H9 (cell line): ENCODE measurements around the gene HSD17B3. TPM values are rescaled to one million over a fixed set of nuclear protein-coding genes. Genes with fewer than 3 reads are reported as not detected.

Experiments used
- DNase-seq: peaks from one replicate; pipeline ENCODE4 v3.0.0-alpha.2; 2017
- H2AFZ ChIP-seq: one replicate; pipeline ENCODE4 v1.6.1; 2013; ENCODE audit warnings: mild to moderate bottlenecking, low read length, control low read depth, moderate library complexity
- H2AK5ac ChIP-seq: 2 replicates; pipeline ENCODE4 v1.6.1; 2013; ENCODE audit warnings: low read length, control low read depth, mixed read lengths; ENCODE audit not compliant: insufficient read length
- H2BK120ac ChIP-seq: one replicate; pipeline ENCODE4 v1.6.1; 2013; ENCODE audit warnings: low read depth, mild to moderate bottlenecking, low read length, control low read depth, inconsistent platforms; ENCODE audit not compliant: poor library complexity, severe bottlenecking
- H2BK12ac ChIP-seq: 2 replicates; pipeline ENCODE4 v1.6.1; 2013; ENCODE audit warnings: low read length, control low read depth, mixed read lengths, low read depth; ENCODE audit not compliant: insufficient read length
- H2BK15ac ChIP-seq: 2 replicates; pipeline ENCODE4 v1.6.1; 2013; ENCODE audit warnings: low read depth, low read length, control low read depth
- H2BK20ac ChIP-seq: one replicate; pipeline ENCODE4 v1.6.1; 2013; ENCODE audit warnings: low read depth, mild to moderate bottlenecking, low read length, control low read depth, inconsistent platforms; ENCODE audit not compliant: poor library complexity, severe bottlenecking
- H2BK5ac ChIP-seq: 2 replicates; pipeline ENCODE4 v1.6.1; 2013; ENCODE audit warnings: low read length, control low read depth, mixed read lengths; ENCODE audit not compliant: insufficient read length
- H3K14ac ChIP-seq: 2 replicates; pipeline ENCODE4 v1.6.1; 2013; ENCODE audit warnings: low read length, control low read depth; ENCODE audit not compliant: insufficient read depth
- H3K18ac ChIP-seq: 2 replicates; pipeline ENCODE4 v1.6.1; 2013; ENCODE audit warnings: low read depth, mild to moderate bottlenecking, mixed read lengths, low read length, control low read depth; ENCODE audit not compliant: insufficient read length
- H3K23ac ChIP-seq: 2 replicates; pipeline ENCODE4 v1.6.1; 2013; ENCODE audit warnings: low read length, control low read depth, mixed read lengths, low read depth; ENCODE audit not compliant: insufficient read length
- H3K23me2 ChIP-seq: 2 replicates; pipeline ENCODE4 v1.6.1; 2013; ENCODE audit warnings: low read depth, mild to moderate bottlenecking, mixed read lengths, low read length, control low read depth; ENCODE audit not compliant: insufficient read length, poor library complexity, severe bottlenecking
- H3K27ac ChIP-seq: 2 replicates; pipeline ENCODE4 v1.5.1; 2013; ENCODE audit warnings: low read length, control low read depth, mixed read lengths, low read depth; ENCODE audit not compliant: insufficient read length
- H3K27me3 ChIP-seq: 2 replicates; pipeline ENCODE4 v1.6.1; 2013; ENCODE audit warnings: low read length, control low read depth, inconsistent platforms; ENCODE audit not compliant: insufficient read depth
- H3K4ac ChIP-seq: 2 replicates; pipeline ENCODE4 v1.6.1; 2013; ENCODE audit warnings: low read depth, mild to moderate bottlenecking, control low read depth, inconsistent platforms, low read length, moderate library complexity
- H3K4me1 ChIP-seq: 2 replicates; pipeline ENCODE4 v1.6.1; 2013; ENCODE audit warnings: low read length, control low read depth, inconsistent platforms; ENCODE audit not compliant: insufficient read depth
- H3K4me2 ChIP-seq: 2 replicates; pipeline ENCODE4 v1.6.1; 2013; ENCODE audit warnings: low read length, control low read depth, mixed read lengths; ENCODE audit not compliant: insufficient read length, insufficient read depth
- H3K56ac ChIP-seq: 2 replicates; pipeline ENCODE4 v1.6.1; 2013; ENCODE audit warnings: low read depth, mild to moderate bottlenecking, mixed read lengths, low read length, control low read depth; ENCODE audit not compliant: insufficient read length
- H3K79me1 ChIP-seq: 2 replicates; pipeline ENCODE4 v1.6.1; 2013; ENCODE audit warnings: low read depth, mild to moderate bottlenecking, moderate library complexity, low read length, control low read depth, inconsistent platforms; ENCODE audit not compliant: insufficient read depth, poor library complexity, severe bottlenecking
- H3K79me2 ChIP-seq: 2 replicates; pipeline ENCODE4 v1.6.1; 2013; ENCODE audit warnings: low read length, control low read depth, inconsistent platforms; ENCODE audit not compliant: insufficient read depth
- H3K9ac ChIP-seq: 2 replicates; pipeline ENCODE4 v1.6.1; 2013; ENCODE audit warnings: low read length, control low read depth, mixed read lengths; ENCODE audit not compliant: insufficient read length; ENCODE audit errors: extremely low read depth
- H3K9me3 ChIP-seq: one replicate; pipeline ENCODE4 v1.6.1; 2013; ENCODE audit warnings: low read depth, low read length, inconsistent platforms; ENCODE audit not compliant: control insufficient read depth
- H3T11ph ChIP-seq: one replicate; pipeline ENCODE4 v1.6.1; 2013; ENCODE audit warnings: mild to moderate bottlenecking, low read length, control low read depth, inconsistent platforms
- H4K20me1 ChIP-seq: one replicate; pipeline ENCODE4 v1.6.1; 2013; ENCODE audit not compliant: control insufficient read depth, insufficient read length, insufficient read depth
- H4K5ac ChIP-seq: 2 replicates; pipeline ENCODE4 v1.6.1; 2013; ENCODE audit warnings: low read depth, mild to moderate bottlenecking, mixed read lengths, low read length, control low read depth; ENCODE audit not compliant: insufficient read length
- H4K8ac ChIP-seq: replicated peaks from 2 replicates; pipeline ENCODE4 v1.6.1; 2013; ENCODE audit warnings: low read length, control low read depth, mixed read lengths, low read depth; ENCODE audit not compliant: insufficient read length
- H4K91ac ChIP-seq: 2 replicates; pipeline ENCODE4 v1.6.1; 2013; ENCODE audit warnings: low read depth, mild to moderate bottlenecking, moderate library complexity, mixed read lengths, low read length, control low read depth; ENCODE audit not compliant: insufficient read length
- H3K27ac Mint-ChIP-seq, 3 experiments: 2 replicates in 2 of 3; 3 replicates in 1 of 3; pipeline ENCODE4 v1.8.0; 2020 to 2021; ENCODE audit warnings: mixed read lengths in 3 of 3, mild to moderate bottlenecking in 1 of 3, moderate library complexity in 1 of 3
- H3K27me3 Mint-ChIP-seq: 2 replicates; pipeline ENCODE4 v1.8.0; 2021; ENCODE audit warnings: low read depth, mild to moderate bottlenecking, moderate library complexity, mixed read lengths
- H3K36me3 Mint-ChIP-seq, 3 experiments: 2 replicates in 2 of 3; 3 replicates in 1 of 3; pipeline ENCODE4 v1.8.0; 2020 to 2021; ENCODE audit warnings: low read depth in 3 of 3, mixed read lengths in 3 of 3; ENCODE audit not compliant: insufficient read depth in 1 of 3
- H3K4me1 Mint-ChIP-seq, 2 experiments: 2 replicates each; pipeline ENCODE4 v1.8.0; 2020; ENCODE audit warnings: mixed read lengths in 2 of 2
- H3K4me3 Mint-ChIP-seq, 2 experiments: 2 replicates in 1 of 2; 3 replicates in 1 of 2; pipeline ENCODE4 v1.8.0; 2020 to 2021; ENCODE audit warnings: mild to moderate bottlenecking in 2 of 2, mixed read lengths in 2 of 2, moderate library complexity in 1 of 2
- H3K9me3 Mint-ChIP-seq, 2 experiments: 2 replicates in 1 of 2; 3 replicates in 1 of 2; pipeline ENCODE4 v1.8.0; 2020; ENCODE audit warnings: mild to moderate bottlenecking in 2 of 2, mixed read lengths in 2 of 2, moderate library complexity in 1 of 2
- WGBS: extraction: QIAGEN DNeasy Blood & Tissue Kit; methylation state at CpG from one replicate; pipeline ENCODE4 v1.1.7; 2013; ENCODE audit warnings: missing lambda C conversion rate, low lambda C conversion rate, mixed read lengths; ENCODE audit not compliant: insufficient read length; ENCODE audit errors: extremely low coverage; 5-methylcytosine and 5-hydroxymethylcytosine counted together
- total RNA-seq: library from RNA; stranded (reverse); gene quantifications from 2 replicates; pipeline ENCODE4 v1.2.1, GENCODE V29; 2021
- TF ChIP-seq, protein P1 (sequence below): fragments of 200-600 bp; sonication (generic); conservative IDR thresholded peaks from 3 replicates; pipeline ENCODE4 v1.8.0; 2021; ENCODE audit warnings: antibody characterized with exemption, mild to moderate bottlenecking

Gene HSD17B3
- total RNA-seq, 1 experiment from 2014 or later, result not detected

DNA sequence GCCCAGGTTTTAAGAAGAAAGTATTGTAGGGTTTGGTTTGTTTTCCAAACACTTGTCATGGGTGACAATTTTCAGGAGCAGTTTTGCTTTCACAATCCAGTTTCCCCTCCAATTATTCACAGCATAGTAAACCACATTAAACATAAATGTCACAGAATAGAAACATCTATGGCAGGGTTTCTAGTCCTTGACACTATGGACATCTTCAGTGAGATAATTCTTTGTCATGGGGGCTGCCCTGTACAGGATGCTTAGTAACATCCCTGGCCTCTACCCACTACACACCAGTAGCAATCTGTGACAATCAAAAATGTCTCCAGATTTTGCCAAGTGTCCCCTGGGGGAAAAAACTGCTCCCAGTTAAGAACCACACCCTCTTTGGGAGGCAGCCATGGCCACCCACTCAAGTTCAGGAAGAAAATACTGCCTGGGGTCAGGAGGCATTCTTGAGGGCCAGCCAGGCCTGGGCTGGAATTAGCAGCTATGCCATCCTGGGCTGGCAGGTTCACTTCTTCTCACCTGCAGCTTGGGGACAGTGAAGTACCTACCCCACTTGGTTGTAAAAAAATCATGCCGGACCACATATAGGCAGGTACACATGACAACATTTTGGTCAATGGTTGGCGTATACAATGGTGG is 116.3 kb downstream of the HSD17B3 start:
- Mint-ChIP-seq H3K9me3 (peaks cover 21 to 24% of the 10 kb centered on the region in 2 experiments), H3K4me1 (peaks cover 14 to 18% of the 10 kb centered on the region in 2 experiments), H3K27ac (no peak overlapping the region), H3K27me3 (peaks cover 34% of the 10 kb centered on the region), H3K36me3 (peaks cover 2 to 22% (median 3%) of the 10 kb centered on the region in 3 experiments; a peak in 6 of 7 replicates), H3K4me3 (no peak overlapping the region)
- Histone ChIP-seq H3K27me3 (no peaks in the 10 kb centered on the region), H3K9ac (no peak overlapping the region), H4K20me1 (no peaks in the 10 kb centered on the region), H4K5ac (no peak overlapping the region), H2BK20ac (no peak overlapping the region), H3K4ac (no peak overlapping the region), H3K79me1 (no peaks in the 10 kb centered on the region), H3K4me1 (peaks cover 4% of the 10 kb centered on the region; the same call in 1 of the 2 replicates), H3K56ac (no peak overlapping the region), H3K27ac (no peak overlapping the region), H3K23ac (no peak overlapping the region), H2BK120ac (no peak overlapping the region), H3K4me2 (no peak overlapping the region), H2AFZ (no peak overlapping the region), H2BK12ac (no peak overlapping the region), H3K79me2 (no peaks in the 10 kb centered on the region), H2AK5ac (no peak overlapping the region), H4K91ac (no peak overlapping the region), H3K9me3 (no peaks in the 10 kb centered on the region), H3K14ac (no peak overlapping the region), H2BK15ac (no peak overlapping the region), H3K23me2 (no peaks in the 10 kb centered on the region), H4K8ac (no peak overlapping the region), H3K18ac (no peak overlapping the region), H3T11ph (no peak overlapping the region), H2BK5ac (no peak overlapping the region)
- TF ChIP-seq, protein P1, sequence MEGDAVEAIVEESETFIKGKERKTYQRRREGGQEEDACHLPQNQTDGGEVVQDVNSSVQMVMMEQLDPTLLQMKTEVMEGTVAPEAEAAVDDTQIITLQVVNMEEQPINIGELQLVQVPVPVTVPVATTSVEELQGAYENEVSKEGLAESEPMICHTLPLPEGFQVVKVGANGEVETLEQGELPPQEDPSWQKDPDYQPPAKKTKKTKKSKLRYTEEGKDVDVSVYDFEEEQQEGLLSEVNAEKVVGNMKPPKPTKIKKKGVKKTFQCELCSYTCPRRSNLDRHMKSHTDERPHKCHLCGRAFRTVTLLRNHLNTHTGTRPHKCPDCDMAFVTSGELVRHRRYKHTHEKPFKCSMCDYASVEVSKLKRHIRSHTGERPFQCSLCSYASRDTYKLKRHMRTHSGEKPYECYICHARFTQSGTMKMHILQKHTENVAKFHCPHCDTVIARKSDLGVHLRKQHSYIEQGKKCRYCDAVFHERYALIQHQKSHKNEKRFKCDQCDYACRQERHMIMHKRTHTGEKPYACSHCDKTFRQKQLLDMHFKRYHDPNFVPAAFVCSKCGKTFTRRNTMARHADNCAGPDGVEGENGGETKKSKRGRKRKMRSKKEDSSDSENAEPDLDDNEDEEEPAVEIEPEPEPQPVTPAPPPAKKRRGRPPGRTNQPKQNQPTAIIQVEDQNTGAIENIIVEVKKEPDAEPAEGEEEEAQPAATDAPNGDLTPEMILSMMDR, result no peak
- no CpG with 5 or more reads among the region's 2 CpGs for WGBS
- DNase-seq, result no peak

Other genes with a start within 250 kb of the HSD17B3 start
- gene SLC35D2, start 81.5 kb upstream of the HSD17B3 start, total RNA-seq, result 17.9 and 19.0 TPM in 2 replicates
- gene ZNF367, start 116.2 kb upstream of the HSD17B3 start, total RNA-seq, result 9.3 and 10.1 TPM in 2 replicates
- 6.8 and 7.5 TPM in 2 replicates for gene HABP4, start 148.0 kb upstream of the HSD17B3 start, total RNA-seq